K562 (cell line): ENCODE measurements around the gene MARK3. TPM values are rescaled to one million over a fixed set of nuclear protein-coding genes. Genes with fewer than 3 reads are reported as not detected.

Experiments
- ATAC-seq: fragments of 200-7000 bp; cut with Tn5 transposase; 3 replicates; pipeline ENCODE4 v1.9.1; 2020; ENCODE audit warnings: moderate library complexity
- BruUV-seq: library from RNA; stranded (reverse); fragments of 400-500 nt; replicated peaks from 2 replicates; lab custom pipeline; 2021; lab: Mats Ljungman, UMichigan
- CTCF ChIA-PET: fragments of 300-600 bp; formaldehyde crosslinking; extraction: SDS; loops from one replicate; lab custom pipeline; 2021; ENCODE audit warnings: low intra/inter-chr PET ratio; lab: Yijun Ruan, JAX
- POLR2A ChIA-PET: fragments of 300-600, 350-650 bp; sonication (Branson Sonifier 250); formaldehyde crosslinking; extraction: SDS; loops from one replicate; lab custom pipeline; 2021; ENCODE audit warnings: antibody characterized with exemption, inconsistent platforms; lab: Yijun Ruan, JAX
- DNase-seq, 4 experiments: peaks; one replicate each; pipeline versions ENCODE4 v3.0.0 to v3.0.0-alpha.2; 2011 to 2018; ENCODE audit warnings: low spot score in 3 of 4, mixed read lengths in 3 of 4; ENCODE audit errors: extremely low read depth in 1 of 4
- FAIRE-seq: peaks from 2 replicates; lab custom pipeline; 2011; peaks lifted over from hg19 to GRCh38; lab: Jason Lieb, UNC
- H2AFZ ChIP-seq: 2 replicates; pipeline ENCODE4 v1.6.0; 2011; ENCODE audit warnings: low read depth, low read length, control low read depth, inconsistent platforms
- H3K27ac ChIP-seq: fragments of 200-600 bp; 3 replicates; pipeline ENCODE4 v1.8.0; 2011; ENCODE audit warnings: low read depth, mild to moderate bottlenecking, control low read depth, inconsistent platforms, low read length, moderate library complexity, mixed read lengths; ENCODE audit errors: extremely low read depth
- H3K27me3 ChIP-seq, 2 experiments: fragments of 300-600 bp in 1 of 2; 2 replicates in 1 of 2; 3 replicates in 1 of 2; pipeline versions ENCODE4 v1.6.0 to v1.8.0; 2011; ENCODE audit warnings: inconsistent platforms in 2 of 2, low read length in 2 of 2, mild to moderate bottlenecking in 1 of 2, mixed read lengths in 1 of 2, moderate library complexity in 1 of 2; ENCODE audit not compliant: control insufficient read depth in 2 of 2, insufficient read depth in 2 of 2
- H3K36me3 ChIP-seq: fragments of 300-600 bp; 3 replicates; pipeline ENCODE4 v1.8.0; 2011; ENCODE audit warnings: mild to moderate bottlenecking, low read length, inconsistent platforms; ENCODE audit not compliant: control insufficient read depth, insufficient read depth
- H3K4me1 ChIP-seq, 2 experiments: fragments of 200-600 bp in 1 of 2; replicated peaks in 1 of 2; 2 replicates in 1 of 2; 3 replicates in 1 of 2; pipeline versions ENCODE4 v1.5.1 to v1.8.0; 2011; ENCODE audit warnings: inconsistent platforms in 2 of 2, low read length in 2 of 2, mild to moderate bottlenecking in 1 of 2, mixed read lengths in 1 of 2, moderate library complexity in 1 of 2; ENCODE audit not compliant: control insufficient read depth in 2 of 2, insufficient read depth in 2 of 2
- H3K4me2 ChIP-seq: 2 replicates; pipeline ENCODE4 v1.6.1; 2011; ENCODE audit warnings: low read length, control low read depth, inconsistent platforms, mixed read lengths; ENCODE audit not compliant: insufficient read depth
- H3K4me3 ChIP-seq: fragments of 200-600 bp; sonication (generic), shearing (Covaris generic); 2 replicates; pipeline ENCODE4 v1.5.1; 2016; ENCODE audit warnings: control low read depth, inconsistent platforms
- H3K79me2 ChIP-seq: fragments of 200-600 bp; 3 replicates; pipeline ENCODE4 v1.8.0; 2011; ENCODE audit warnings: low read length, inconsistent platforms; ENCODE audit not compliant: control insufficient read depth, insufficient read depth
- H3K9ac ChIP-seq, 2 experiments: 2 replicates each; pipeline versions ENCODE4 v1.6.0 to v1.6.1; 2011; ENCODE audit warnings: low read depth in 2 of 2, low read length in 2 of 2, control low read depth in 1 of 2, inconsistent platforms in 1 of 2, mild to moderate bottlenecking in 1 of 2, mixed read lengths in 1 of 2; ENCODE audit not compliant: insufficient read depth in 1 of 2
- H3K9me1 ChIP-seq: one replicate; pipeline ENCODE4 v1.6.0; 2011; ENCODE audit warnings: inconsistent platforms, mild to moderate bottlenecking, low read length, moderate library complexity; ENCODE audit not compliant: control insufficient read depth, insufficient read depth
- H3K9me3 ChIP-seq: replicated peaks from 2 replicates; pipeline ENCODE4 v1.5.1; 2011; ENCODE audit warnings: low read depth, low read length, inconsistent platforms; ENCODE audit not compliant: control insufficient read depth, insufficient read depth
- H4K20me1 ChIP-seq: replicated peaks from 2 replicates; pipeline ENCODE4 v1.6.1; 2011; ENCODE audit warnings: low read length, inconsistent platforms, mixed read lengths; ENCODE audit not compliant: control insufficient read depth, insufficient read depth
- EWSR1 ChIP-seq: fragments of 450-650 bp; IDR thresholded peaks from 2 replicates; pipeline ENCODE4 v1.6.1; 2018; ENCODE audit warnings: borderline replicate concordance, mild to moderate bottlenecking, low read depth, moderate library complexity; ENCODE audit not compliant: partially characterized antibody
- HDAC8 ChIP-seq: fragments of 450-650 bp; IDR thresholded peaks from 2 replicates; pipeline ENCODE4 v1.6.1; 2016; ENCODE audit warnings: mild to moderate bottlenecking, missing genetic modification characterization, moderate library complexity, missing compliant biosample characterization
- HNRNPL ChIP-seq: fragments of 200-400 bp; formaldehyde crosslinking; IDR thresholded peaks from 2 replicates; pipeline ENCODE4 v1.6.1; 2017; ENCODE audit warnings: low read depth, mild to moderate bottlenecking, low read length
- MBD2 ChIP-seq: sonication (generic); IDR thresholded peaks from 2 replicates; pipeline ENCODE4 v1.6.1; 2016; ENCODE audit warnings: low read depth, borderline replicate concordance
- MEF2A ChIP-seq: IDR thresholded peaks from 2 replicates; pipeline ENCODE4 v1.6.1; 2011; ENCODE audit warnings: low read depth, mild to moderate bottlenecking, low read length, moderate library complexity; ENCODE audit not compliant: control insufficient read depth
- POLR2A ChIP-seq: fragments of 450-650 bp; conservative IDR thresholded peaks from 2 replicates; pipeline ENCODE4 v1.6.1; 2016
- POLR2G ChIP-seq: fragments of 200-400 bp; formaldehyde crosslinking; IDR thresholded peaks from 2 replicates; pipeline ENCODE4 v1.6.1; 2017; ENCODE audit warnings: low read depth, mild to moderate bottlenecking, antibody characterized with exemption, low read length, moderate library complexity
- SP1 ChIP-seq: sonication (generic); formaldehyde crosslinking; IDR thresholded peaks from 2 replicates; pipeline ENCODE4 v1.8.1; 2022; ENCODE audit warnings: mild to moderate bottlenecking, missing genetic modification reagents
- XRCC3 ChIP-seq: fragments of 450-650 bp; IDR thresholded peaks from 2 replicates; pipeline ENCODE4 v1.6.1; 2017; ENCODE audit warnings: mild to moderate bottlenecking, moderate library complexity
- WGBS: fragments of 100-300 bp; shearing (Covaris generic); methylation state at CpG from one replicate; pipeline ENCODE4 v1.1.6; 2016; ENCODE audit warnings: low coverage, mixed read lengths; ENCODE audit not compliant: insufficient coverage; ENCODE audit errors: missing lambda C conversion rate; 5-methylcytosine and 5-hydroxymethylcytosine counted together
- in situ Hi-C: fragments of 300-500 bp; cut with MboI; formaldehyde crosslinking; loops from 4 replicates; pipeline ENCODE4 v1.15.0; 2018; ENCODE audit warnings: inconsistent platforms, mixed read lengths
- intact Hi-C: fragments of 100-400 bp; cut with micrococcal nuclease; formaldehyde crosslinking; loops from 2 replicates; pipeline ENCODE4 v1.14.2; 2022
- polyA plus RNA-seq, 8 experiments: library from polyadenylated mRNA; depleted of rRNA in 4 of 8; stranded (reverse) in 5 of 8; unstranded in 3 of 8; fragments of >200 nt; fragmentation: Nextera tagmentation in 2 of 8; fragmentation: Illumina TruSeq in 1 of 8; extraction: Ambion mirVana in 2 of 8; extraction: Trizol in 1 of 8; gene quantifications; 2 replicates each; pipeline versions ENCODE4 v1.2.1 to v1.2.3, GENCODE V29; 2011 to 2014; ENCODE audit warnings: inconsistent platforms in 1 of 8, missing spikeins in 1 of 8
- total RNA-seq, 7 experiments: library from RNA; depleted of rRNA in 6 of 7; stranded (reverse); fragments of >200 nt in 6 of 7; fragmentation: Illumina TruSeq in 2 of 7; extraction: Trizol in 2 of 7; gene quantifications; 2 replicates each; pipeline versions ENCODE4 v1.2.1 to v1.2.3, GENCODE V29; 2011 to 2021; ENCODE audit warnings: low replicate concordance in 1 of 7
- TF ChIP-seq, protein P1 (sequence below): sonication (generic); formaldehyde crosslinking; IDR thresholded peaks from 2 replicates; pipeline ENCODE4 v1.8.0; 2022; ENCODE audit warnings: mild to moderate bottlenecking, missing genetic modification reagents, borderline replicate concordance

MARK3 gene
- total and polyA plus RNA-seq, 9 of the 15 experiments (the other 6 are each of a cell fraction or from before 2014, with no cell fraction given) = 10.1 to 68.7 (median 56.3) TPM

GRCh38 chr14:103538291-103539055 lies 153.3 kb downstream of the MARK3 start:
- H3K27me3 ChIP-seq = no peaks in the 10 kb centered on the region
- TF ChIP-seq HDAC8 (tag) = no peak
- no peak for TF ChIP-seq XRCC3
- TF ChIP-seq HNRNPL = peak; percentile 54; the same call in 1 of the 2 replicates
- TF ChIP-seq SP1 (CRISPR knock-in tag) = no peak
- TF ChIP-seq, protein P1, sequence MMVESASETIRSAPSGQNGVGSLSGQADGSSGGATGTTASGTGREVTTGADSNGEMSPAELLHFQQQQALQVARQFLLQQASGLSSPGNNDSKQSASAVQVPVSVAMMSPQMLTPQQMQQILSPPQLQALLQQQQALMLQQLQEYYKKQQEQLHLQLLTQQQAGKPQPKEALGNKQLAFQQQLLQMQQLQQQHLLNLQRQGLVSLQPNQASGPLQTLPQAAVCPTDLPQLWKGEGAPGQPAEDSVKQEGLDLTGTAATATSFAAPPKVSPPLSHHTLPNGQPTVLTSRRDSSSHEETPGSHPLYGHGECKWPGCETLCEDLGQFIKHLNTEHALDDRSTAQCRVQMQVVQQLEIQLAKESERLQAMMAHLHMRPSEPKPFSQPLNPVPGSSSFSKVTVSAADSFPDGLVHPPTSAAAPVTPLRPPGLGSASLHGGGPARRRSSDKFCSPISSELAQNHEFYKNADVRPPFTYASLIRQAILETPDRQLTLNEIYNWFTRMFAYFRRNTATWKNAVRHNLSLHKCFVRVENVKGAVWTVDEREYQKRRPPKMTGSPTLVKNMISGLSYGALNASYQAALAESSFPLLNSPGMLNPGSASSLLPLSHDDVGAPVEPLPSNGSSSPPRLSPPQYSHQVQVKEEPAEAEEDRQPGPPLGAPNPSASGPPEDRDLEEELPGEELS (CRISPR knock-in tag) = no peak
- TF ChIP-seq MBD2 = no peak
- no peak for TF ChIP-seq MEF2A
- TF ChIP-seq POLR2A = 0 out of 2 replicates have a peak, but pooled peaks have one; percentile 17
- no peak for TF ChIP-seq EWSR1
- peak; percentile 72 for TF ChIP-seq POLR2G
- FAIRE-seq = no peak
- POLR2A ChIA-PET = interaction anchor here (0.6 to 1.6 kb wide), 5 partner anchors 9 to 202 kb away, joined by 3 to 7 read pairs (median 3); partner anchors contain the start of gene TRMT61A
- H4K20me1 ChIP-seq = no peaks in the 10 kb centered on the region
- ATAC-seq = no peak
- no peaks in the 10 kb centered on the region for H3K9me3 ChIP-seq
- no peak overlapping the region for H3K4me2 ChIP-seq
- H3K9me1 ChIP-seq = no peaks in the 10 kb centered on the region
- peak overlapping the region in 1 of 2 experiments; percentile 45; a peak in 1 of 4 replicates for H3K9ac ChIP-seq
- no peaks in the 10 kb centered on the region for H3K79me2 ChIP-seq
- DNase-seq = no peak
- CTCF ChIA-PET = no interaction called here
- intact Hi-C loops (no loop called here), in situ Hi-C loops (loop anchor here (10.0 kb wide), 1 partner anchor 454 kb away; the partner anchor contains the start of gene LBHD2)
- H3K36me3 ChIP-seq = peaks cover 23% of the 10 kb centered on the region; the same call in 1 of the 3 replicates
- no TSS peak for BruUV-seq
- H3K27ac ChIP-seq = no peak overlapping the region
- 61% methylated on average over 27 of the region's 30 CpGs for WGBS
- H2AFZ ChIP-seq = no peak overlapping the region
- H3K4me3 ChIP-seq = no peak overlapping the region
- H3K4me1 ChIP-seq = peaks cover 0 to 86% of the 10 kb centered on the region in 2 experiments; a peak in 2 of 5 replicates
